HG02759 (cell line): ENCODE data around the gene PFDN2.
"Not testable (repeated sequence)": the region's sequence is repeated elsewhere in the genome, so short reads cannot be mapped to it uniquely, and the experiment has no call there.

Source experiments
- ATAC-seq: cut with Tn5 transposase; IDR thresholded peaks from one replicate; pipeline ENCODE4 v1.9.1; 2021; ENCODE audit warnings: mild to moderate bottlenecking, moderate library complexity; ENCODE audit not compliant: unreplicated experiment

Gene PFDN2

GRCh38 chr1:161082996-161083747, 34.7 kb downstream of the PFDN2 start:
- no peak for ATAC-seq

GRCh38 chr1:161082483-161082882, 35.4 kb downstream of the PFDN2 start:
- no peak for ATAC-seq

GRCh38 chr1:161081519-161081918, 36.3 kb downstream of the PFDN2 start:
- no peak for ATAC-seq

GRCh38 chr1:161080441-161081405, 37.1 kb downstream of the PFDN2 start:
- ATAC-seq: no peak

- no peak for ATAC-seq
These were observed 38.3 kb downstream of the PFDN2 start for GRCh38 chr1:161079436-161080110.

GRCh38 chr1:161077426-161077825, 40.4 kb downstream of the PFDN2 start:
- no peak for ATAC-seq

GRCh38 chr1:161076410-161076809, 41.4 kb downstream of the PFDN2 start:
- no peak for ATAC-seq

GRCh38 chr1:161074676-161075368, 43.0 kb downstream of the PFDN2 start:
- no peak for ATAC-seq

- ATAC-seq: no peak
These were observed 44.2 kb downstream of the PFDN2 start for GRCh38 chr1:161073474-161074121.

GRCh38 chr1:161072751-161073449, 44.9 kb downstream of the PFDN2 start:
- no peak for ATAC-seq

- ATAC-seq: no peak
These were observed 45.9 kb downstream of the PFDN2 start for GRCh38 chr1:161071886-161072371.

GRCh38 chr1:161070761-161071160, 47.1 kb downstream of the PFDN2 start:
- no peak for ATAC-seq

GRCh38 chr1:161069731-161070270, 48.0 kb downstream of the PFDN2 start, which contains the start of gene ARHGAP30:
TSS of gene ARHGAP30 (minus strand) at chr1:161069891. CDS start at chr1:161069624, 267 bp downstream.
- peak; percentile 85 for ATAC-seq

- ATAC-seq: peak; percentile 3
These were observed 48.6 kb downstream of the PFDN2 start for GRCh38 chr1:161069241-161069640.

- ATAC-seq: peak; percentile 55
These were observed 49.3 kb downstream of the PFDN2 start for GRCh38 chr1:161068306-161069234.

- ATAC-seq: no peak
These were observed 51.1 kb downstream of the PFDN2 start for GRCh38 chr1:161066694-161067093.

GRCh38 chr1:161065681-161066080, 52.2 kb downstream of the PFDN2 start:
- not testable (repeated sequence) for ATAC-seq

GRCh38 chr1:161063936-161064335, 53.9 kb downstream of the PFDN2 start:
- not testable (repeated sequence) for ATAC-seq
